Hematopoietic multipotent progenitor cell (in vitro differentiated cells): ENCODE measurements around the gene CSHL1. TPM values are rescaled to one million over a fixed set of nuclear protein-coding genes. Genes with fewer than 3 reads are reported as not detected.
"Not testable (repeated sequence)": the region's sequence is repeated elsewhere in the genome, so short reads cannot be mapped to it uniquely, and the experiment has no call there.

Source experiments
- DNase-seq, 3 donors: peaks; one replicate each; pipeline ENCODE4 v3.0.0-alpha.2; 2011 to 2015; ENCODE audit warnings: low read depth in 2 of 3, low spot score in 2 of 3
- total RNA-seq: library from RNA; depleted of rRNA; stranded (reverse); fragments of >200 nt; gene quantifications from one replicate; pipeline ENCODE4 v1.2.3, GENCODE V29; 2012

CSHL1 gene
- total RNA-seq, 1 donor: not detected

DNA sequence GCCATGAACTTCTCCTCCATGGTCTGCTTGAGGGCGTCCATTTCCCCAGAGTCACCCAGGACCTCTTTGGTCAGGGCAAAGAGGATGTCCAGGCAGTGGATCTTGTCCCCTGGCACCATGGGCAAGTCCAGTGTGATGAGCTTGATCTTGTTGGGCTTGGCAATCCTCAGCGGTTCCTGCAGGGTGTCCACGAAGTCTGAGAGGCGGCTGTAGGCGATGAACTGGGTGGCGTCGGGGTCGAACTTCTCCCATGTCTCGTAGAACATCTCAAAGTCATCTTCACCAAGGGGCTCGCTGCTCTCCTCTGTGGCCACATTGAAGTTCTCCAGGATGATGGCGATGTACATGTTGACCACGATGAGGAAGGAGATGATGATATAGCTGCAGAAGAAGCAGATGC lies 30.1 kb upstream of the CSHL1 start:
- no peak for DNase-seq

DNA sequence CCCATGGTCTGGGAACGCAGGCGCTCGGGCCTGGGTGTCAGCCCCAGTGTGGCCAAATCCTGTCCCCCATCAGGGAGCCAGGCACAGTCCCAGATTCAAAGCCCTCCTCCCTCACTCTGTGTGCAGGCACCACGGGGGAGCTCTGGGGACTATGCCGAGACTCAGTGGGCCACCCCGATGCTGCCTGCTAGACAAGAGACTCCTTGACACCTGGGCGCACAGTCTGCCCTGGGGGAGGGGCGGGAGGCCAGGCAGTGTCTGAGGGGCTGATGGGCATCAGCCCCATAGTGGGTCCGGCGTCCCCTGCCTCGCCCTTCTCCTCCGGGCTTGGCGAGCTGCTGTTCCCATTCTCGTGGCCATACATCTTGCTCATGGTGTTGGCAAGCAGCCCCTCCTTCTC lies 29.5 kb upstream of the CSHL1 start:
- no peak for DNase-seq

DNA sequence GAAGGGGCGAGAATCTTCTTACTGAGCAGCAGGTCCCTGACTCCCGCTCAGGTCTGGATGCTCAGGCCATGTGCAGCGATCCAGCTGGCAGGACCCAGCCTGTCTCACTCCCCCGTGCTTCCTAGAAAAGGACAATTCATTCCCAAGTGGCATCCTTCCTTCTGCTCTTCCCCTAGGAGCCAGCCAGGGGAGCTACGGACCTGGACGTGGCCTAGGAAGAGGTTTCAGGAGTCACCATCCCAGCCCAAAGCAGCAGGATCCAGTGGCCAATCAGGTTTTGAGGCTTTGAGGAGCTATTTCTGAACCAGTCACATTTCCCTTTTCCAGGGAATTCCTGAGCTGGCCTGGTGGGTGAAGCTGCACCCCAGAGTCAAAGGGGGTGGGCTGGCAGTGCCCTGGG lies 28.8 kb upstream of the CSHL1 start:
- no peak for DNase-seq

DNA sequence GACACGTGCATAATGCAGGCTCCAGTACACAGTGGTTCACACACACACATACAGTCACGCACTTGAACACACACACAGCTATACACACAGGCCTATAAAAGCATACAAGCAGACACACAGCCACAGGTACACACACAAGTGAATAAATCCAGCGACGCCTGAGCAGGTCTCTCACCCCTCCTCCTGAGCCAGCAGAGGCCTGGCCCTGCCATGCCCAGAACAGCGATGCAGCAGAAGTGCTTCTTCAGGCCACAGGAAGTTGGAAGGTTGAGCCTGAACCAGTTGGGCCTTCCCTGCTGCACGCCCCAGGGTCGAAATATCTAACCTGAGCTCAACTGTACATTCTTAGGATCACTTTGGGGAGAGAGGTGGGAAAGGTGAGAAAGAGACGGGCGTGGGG lies 28.3 kb upstream of the CSHL1 start:
- DNase-seq: no peak

DNA sequence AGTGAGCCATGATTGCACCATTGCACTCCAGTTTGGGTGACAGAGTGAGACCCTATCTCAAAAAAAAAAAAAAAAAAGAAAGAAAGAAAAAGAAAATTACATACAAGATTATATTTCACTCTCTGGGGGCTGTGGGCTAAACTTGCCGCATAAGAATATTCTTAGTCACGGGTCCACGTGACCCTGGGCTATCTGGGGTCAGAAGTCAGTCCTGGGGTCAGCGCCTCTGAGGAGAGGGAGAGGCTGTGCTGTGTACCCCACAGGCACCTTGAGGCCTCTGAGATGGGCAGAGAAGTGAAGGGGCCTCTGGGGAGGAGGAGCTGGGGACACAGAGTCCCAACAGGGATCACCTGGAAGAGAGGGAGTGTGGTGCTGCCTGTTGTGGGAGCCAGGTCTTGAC lies 26.9 kb upstream of the CSHL1 start:
- no peak for DNase-seq

DNA sequence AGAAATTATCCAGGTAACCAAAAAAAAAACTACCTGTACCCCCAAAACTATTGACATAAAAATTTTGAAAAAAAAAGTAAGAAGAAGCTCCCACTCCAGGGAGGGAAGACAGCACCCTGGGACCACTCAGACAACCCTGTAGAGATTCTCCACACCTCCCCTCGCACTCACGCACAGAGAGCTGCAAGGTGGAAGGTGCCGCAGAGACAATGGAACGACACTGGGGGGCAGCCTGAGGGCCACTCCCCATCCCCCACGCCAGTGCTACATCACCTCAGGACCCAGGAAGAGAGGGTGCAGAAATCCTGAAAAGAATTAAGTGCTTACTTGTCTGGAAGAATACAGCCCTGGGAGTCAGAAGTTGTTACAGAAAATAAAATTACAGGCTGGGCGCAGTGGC lies 26.3 kb upstream of the CSHL1 start:
- DNase-seq: no peak

DNA sequence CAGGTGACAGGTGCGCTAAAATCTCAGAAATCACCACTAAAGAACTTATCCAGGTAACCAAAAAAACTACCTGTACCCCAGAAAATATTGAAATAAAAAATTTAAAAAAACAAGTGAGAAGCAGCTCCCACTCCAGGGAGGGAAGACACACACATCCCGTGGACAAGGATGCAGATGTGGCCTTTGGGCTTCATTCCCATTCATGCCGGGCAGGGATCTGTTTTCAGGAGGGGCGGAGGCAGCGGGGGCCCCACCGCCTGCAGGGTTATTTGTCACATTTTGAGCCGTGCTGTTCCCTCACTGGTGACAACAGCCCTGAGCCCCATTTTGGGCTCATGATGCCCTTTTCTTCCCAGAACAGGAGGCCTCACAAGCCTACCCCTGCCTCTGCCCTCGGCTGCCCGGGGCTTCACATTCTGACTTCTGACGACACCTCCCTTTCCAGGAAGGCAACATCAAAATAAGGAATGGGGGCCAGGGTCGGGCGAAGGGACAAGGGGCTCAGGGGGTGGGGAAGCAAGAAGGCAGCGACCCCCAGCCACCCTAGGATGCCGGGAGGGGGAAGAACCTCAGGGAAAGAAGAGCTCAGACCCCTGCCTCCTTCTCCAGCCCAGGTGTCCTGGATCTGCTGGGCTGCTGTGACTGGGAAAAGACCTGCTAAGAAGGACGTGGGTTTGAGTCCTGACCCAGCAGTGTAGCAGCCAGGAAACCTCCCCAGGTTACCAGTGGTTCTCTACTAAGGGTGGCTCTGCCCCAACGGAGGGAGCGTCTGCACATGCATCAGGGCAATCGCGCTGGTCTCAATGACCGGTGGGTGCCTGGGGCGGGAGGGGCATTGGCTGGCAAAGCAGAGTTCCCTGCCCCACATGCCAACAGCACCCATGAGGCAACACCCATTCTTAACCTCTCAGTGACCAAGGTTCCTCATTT lies 23.4 kb upstream of the CSHL1 start:
- DNase-seq: no peak

DNA sequence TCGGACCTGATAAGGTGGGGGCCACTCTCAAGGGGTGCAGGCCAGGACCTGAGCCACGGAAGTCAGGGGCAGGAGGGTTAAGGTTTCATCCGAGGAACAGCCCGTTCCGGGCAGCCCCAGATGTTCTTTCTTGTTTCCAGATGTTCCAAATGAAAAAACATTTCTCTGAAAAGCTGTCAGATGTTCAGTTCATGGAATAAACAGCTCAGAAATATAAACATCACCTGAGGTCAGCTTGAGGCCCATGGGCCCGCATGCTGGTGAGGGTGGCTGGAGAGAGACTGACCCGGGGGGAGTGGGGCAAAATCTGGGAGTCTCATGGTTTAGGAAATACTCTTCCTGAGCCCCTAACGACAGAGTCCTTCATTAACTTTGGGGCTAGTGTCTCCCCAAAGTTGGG lies 22.5 kb upstream of the CSHL1 start:
- no peak for DNase-seq

DNA sequence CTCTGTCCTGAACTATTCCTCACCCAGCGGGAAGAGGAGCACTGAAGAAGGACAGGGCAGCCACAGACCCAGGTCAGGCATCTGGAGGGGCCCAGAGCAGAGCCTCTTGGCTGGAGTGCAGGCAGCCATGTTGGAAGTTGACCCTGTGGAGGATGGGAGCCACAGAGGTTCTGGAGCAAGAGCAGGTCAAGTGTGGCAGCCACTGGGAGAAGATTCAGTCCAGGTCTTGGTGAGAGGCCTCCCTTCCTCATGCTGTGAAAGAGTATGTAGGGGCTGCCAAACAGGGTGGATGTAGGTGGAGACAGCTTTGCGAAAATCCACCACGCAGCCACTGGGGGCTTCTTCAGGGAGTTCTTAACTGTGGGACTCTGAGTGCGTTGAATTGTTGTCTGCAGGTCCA lies 21.7 kb upstream of the CSHL1 start:
- no peak for DNase-seq

DNA sequence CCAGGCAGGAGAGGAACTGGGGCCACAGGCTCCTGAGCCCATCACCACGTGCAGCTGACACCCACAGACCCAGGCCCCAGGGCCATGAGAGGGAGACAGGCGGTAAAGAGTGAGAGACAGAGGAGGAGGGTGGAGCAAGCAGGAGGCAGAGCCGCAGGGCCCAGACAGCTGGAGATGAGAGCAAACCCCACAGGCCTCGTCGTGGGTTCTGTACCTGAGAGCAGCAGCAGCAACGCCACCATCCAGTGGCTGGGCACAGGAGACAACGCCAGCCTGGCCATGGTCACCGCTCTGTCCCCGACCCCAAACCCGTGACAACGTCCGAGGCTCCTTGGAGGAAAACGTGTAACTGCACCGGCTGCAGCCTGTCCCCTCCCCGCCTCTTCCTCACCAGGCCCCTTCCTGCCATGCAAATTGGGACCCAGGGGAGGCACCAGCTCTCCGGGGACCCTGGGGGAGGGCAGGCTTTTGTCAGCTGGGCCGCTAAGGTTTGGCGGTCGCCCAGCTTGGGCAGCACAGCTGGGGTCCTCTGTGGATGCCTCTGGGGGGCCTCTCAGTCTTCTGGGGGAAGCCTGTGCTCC lies 21.0 kb upstream of the CSHL1 start, which contains the start of gene CD79B:
Gene CD79B (minus strand): TSS at position 351 of the 581 bp plus-strand sequence. CDS start 70 bp downstream, at position 281.
- peak in 1 of 3 donors; percentile 48 for DNase-seq

DNA sequence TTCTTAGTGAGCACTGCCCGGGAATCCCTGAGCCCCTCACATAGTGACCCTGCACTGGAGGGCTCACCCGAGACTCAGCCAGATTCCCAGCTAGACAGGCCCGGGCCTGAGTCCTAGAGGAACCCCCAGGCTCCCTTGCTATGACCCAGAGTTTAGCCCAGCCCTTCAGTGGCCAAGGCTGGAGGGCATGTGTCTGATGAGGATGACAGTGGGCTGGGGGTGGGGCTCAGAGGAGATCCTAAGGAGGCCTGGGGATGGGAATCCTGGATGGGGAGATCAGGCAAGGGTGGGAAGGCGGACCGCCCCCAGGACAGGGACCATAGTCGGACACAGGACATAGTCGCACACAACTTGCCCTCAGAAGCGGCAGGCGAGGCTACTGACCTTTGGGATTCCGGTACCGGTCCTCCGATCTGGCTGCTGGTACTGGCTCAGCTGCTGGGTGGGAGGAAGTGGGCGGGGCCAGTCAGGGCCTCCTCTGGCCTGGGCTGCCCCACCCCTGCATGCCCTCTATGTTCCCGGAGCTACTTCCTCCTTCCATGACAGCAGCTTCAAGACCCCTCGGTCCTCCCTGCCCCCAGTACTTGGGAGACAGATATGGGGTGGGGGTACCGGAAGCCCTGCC lies 20.0 kb upstream of the CSHL1 start:
- peak in 2 of 3 donors; percentile 62 to 64 for DNase-seq

DNA sequence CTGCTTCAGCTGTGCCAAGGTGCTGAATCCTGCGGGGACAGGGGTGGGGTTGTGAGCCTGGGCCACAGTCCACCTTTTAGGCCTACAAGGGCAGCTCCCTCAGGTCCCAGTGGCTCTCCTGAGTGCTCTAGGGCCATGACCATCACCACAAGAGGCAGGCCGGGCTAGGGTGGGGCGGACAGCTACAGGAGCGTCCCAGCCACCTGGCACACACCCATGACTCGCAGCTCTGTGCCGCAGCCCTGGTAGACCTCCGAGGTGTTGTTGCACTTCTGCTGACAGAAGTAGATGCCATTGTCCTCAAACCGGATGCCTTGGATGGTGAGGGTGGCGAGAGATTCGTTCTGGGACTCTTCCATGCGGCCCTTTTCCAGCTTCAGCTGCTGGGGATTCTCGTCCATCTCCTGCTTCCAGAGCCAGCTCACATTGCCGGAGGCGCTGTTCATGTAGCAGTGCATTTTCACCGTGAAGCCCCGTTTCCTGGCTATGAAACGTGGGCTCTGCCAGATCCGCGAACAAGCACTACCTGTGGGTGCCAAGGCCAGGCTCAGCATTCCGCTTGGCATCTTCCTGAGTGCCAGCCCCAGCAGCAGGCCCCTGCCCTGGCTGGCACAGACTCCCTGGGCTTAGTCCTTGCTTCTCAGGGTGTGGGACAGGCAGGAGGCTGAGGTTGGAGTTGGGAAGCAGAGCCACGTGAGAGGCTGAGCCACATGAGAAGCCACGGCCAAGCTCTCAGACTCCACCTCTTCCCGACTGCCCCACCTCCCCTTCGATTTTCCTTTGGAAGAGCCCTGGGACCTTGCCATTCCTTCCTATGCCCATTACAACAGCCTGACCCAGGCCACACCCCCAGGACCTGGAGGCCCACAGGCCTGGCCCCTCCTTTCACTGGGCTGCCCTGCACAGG lies 19.1 kb upstream of the CSHL1 start:
- no peak for DNase-seq

DNA sequence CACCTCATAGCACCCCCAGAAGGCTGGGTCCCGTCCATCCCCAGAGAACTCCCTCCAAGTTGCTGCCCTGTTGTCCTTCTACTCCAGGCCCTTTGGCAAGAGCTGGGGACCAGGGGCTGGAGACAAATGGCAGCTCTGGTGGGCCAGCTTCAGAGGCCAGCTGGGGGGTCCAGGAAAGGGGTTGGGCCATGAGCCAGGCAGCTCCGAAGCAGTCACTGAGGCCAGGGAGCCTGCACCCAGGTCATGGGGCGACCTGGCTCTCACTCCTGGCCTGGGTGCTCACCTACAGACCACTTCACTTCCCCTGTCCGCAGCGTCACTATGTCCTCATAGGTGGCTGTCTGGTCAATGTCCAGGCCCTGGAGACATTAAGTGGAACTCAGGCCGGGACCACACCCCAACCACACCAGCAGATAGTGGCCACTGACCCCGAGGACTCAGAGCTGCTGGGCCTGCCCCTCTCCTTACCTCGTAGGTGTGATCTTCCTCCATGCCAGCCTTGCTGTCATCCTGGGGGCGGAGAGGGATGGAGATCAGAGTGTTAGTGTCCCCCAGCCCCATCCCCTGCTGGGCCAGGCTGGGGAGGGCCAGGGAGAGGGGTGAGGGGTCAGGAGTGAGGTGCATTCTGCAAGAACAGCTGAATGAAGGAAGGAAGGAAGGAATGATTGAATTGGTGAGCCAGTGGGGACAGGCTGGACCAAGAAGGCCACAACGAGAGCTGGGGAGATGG lies 18.1 kb upstream of the CSHL1 start:
- no peak for DNase-seq

DNA sequence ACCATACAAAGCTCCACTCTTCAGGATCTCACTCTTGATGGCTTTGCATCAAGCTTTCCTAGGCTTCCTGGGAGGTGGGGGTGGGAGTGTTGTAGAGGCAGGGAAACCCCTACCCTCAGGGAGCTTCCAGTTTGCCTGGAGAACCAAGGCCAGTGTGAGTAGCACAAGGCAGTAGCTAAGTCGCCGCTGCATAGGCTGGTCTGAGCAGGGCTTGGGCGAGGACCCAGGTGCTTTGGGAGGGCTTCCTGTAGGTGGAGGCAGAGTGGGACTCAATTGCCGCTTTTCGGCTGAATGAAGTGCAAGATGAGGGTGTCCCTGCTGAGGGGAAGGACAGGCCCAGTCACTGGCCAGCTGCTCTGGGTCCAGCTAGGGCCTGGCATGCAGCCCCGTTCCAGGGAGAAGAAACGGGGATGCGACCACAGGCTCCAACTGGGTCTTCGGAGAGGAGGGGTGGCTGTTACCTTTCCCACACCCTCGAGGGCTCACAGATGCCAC lies 17.2 kb upstream of the CSHL1 start:
- DNase-seq: no peak

DNA sequence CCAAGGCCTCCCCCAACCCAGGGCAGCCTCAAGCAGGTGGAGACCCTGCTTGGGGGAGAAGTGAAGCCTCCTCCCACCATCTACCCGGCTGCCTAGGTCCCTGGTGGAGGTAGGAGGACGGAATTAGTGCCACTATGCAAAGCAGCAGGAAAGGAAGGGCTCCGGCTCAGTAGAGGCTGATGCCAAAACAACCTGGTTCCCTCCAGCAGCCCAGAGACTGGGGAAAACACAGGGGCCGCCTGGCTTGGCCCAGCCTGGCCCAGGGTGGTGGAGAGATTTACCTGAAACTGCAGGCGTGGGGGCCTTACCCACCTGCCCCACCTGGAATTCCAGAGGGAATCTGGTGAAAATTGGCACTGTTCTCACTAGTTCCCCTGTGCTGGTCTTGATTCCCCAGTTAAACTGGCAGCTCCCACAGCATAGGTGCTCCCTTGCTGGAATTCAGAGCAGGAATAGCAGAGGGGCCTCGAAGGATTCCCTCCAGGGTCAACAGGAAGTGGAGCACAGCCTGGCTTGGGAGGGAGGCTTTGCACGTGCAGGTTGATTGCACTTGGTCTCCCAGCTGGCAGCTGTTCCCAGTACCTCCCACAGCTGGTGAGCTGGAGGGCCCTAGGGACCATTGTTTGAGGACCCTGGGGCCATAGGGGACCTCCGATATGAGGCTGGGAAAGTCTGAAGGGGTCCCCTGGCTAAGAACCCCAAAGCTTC lies 16.6 kb upstream of the CSHL1 start:
- DNase-seq: no peak

DNA sequence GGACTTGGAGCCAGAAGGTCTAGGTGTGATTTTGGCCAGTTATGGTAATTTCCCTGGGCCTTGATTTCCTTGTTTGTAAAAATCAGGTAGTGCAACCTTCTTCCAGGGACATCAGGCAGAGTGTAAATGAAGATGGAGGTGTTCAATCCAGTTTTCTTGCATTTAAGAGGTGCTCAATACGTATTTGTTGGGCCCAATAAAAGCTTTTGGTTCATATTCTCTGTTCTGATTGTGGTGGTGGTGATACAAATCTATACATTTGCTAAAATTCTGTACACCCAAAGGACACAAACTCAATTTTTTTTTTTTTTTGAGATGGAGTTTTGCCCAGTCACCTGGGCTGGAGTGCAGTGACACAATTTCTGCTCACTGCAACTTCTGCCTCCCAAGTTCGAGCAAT lies 15.1 kb upstream of the CSHL1 start:
- no peak for DNase-seq

DNA sequence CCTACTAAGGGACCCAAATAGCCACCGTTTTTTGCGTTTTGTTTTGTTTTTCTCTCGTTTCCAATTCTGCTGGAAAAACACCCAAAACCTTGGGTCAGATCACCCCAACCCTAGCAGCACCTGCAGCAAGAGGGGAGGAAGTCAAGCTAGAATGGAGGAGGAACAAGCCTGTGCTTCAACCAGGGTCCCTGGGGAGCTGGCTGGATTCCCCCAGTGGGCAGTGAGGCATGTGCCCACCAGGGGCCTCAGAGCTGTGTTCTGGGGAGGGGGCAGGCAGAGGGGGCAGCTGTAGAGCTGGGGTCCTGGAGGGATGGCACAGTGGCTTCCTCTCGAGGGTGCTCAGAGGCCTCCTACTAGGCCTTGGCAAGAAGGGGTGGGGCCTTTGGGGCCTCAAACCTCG lies 14.6 kb upstream of the CSHL1 start:
- no peak for DNase-seq

DNA sequence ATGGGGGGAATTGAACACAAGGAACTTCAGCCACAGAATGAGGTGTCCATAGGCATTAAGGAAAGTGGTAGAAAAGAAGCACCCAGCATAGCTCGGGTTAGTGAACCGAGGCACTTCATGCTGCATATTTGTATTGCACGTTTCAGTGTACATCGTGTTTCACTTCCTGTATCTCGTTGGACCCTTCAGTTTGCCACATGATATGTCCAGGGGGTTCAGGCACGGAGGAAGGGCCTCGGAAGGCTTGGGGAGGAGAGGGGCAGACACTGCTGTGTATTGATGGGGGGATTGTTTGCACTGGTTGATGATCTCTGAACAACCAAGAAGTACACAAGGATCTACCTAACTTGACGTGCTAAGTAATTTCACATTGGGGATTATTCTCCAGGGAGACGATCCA lies 11.3 kb upstream of the CSHL1 start:
- DNase-seq: not testable (repeated sequence)

DNA sequence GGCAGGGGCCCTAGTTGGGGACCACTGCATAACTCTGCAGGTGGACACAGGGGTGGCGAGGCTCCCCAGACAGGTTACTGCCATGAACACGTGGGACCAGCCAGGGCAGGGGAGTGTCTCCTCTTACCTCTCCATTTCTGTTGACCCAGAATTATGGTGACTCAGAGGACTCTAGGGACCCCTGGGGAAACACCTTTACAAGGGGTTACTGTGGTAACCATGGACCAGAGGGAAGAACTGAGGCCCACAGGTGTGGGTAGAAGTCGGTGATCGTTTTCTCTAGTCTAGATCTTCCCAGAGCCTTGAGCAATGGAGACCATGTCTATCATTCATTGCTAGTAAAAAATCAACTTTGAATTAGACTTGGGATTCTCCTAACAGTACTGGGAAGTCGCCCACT lies 9.7 kb upstream of the CSHL1 start:
- DNase-seq: not testable (repeated sequence)
